RKO (cell line): Measurements from ENCODE around the gene MTCH2.
"Not testable (repeated sequence)": the region's sequence is repeated elsewhere in the genome, so short reads cannot be mapped to it uniquely, and the experiment has no call there.

Experiments used
- DNase-seq: peaks from one replicate; pipeline ENCODE4 v3.0.0-alpha.2; 2016; ENCODE audit warnings: low spot score

MTCH2 gene

GRCh38 chr11:47636331-47636730 is 6.0 kb downstream of the MTCH2 start:
- DNase-seq, result not testable (repeated sequence)

- no peak for DNase-seq
Observed at GRCh38 chr11:47631473-47631872, 10.9 kb downstream of the MTCH2 start.

DNA sequence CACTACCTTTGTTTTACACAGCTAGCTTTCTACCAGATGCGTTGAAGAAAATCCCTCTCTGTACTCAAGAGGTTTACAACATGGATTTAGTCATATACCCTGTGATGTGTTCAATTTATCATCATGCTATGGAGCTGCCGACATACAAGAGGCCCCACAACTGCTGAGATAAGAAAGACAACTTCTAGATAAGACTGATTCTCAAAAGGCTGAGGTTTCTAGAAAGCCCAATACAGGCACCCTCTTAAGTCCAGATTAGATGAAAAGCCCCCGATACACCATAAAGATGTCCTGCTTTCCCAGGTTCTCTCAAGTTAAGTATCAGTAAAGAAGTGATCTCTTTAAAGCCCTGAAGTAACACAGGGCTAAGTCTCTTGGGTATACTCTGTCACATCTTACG is 14.3 kb downstream of the MTCH2 start:
- DNase-seq, result no peak

GRCh38 chr11:47626234-47626633 is 16.1 kb downstream of the MTCH2 start:
- DNase-seq, result no peak

- DNase-seq, result no peak
Observed at GRCh38 chr11:47620836-47621378, 21.5 kb downstream of the MTCH2 start.

GRCh38 chr11:47617417-47617809 is 24.9 kb downstream of the MTCH2 start:
- DNase-seq, result no peak

GRCh38 chr11:47616726-47617416 is 25.5 kb downstream of the MTCH2 start:
- DNase-seq, result peak; percentile 55

- no peak for DNase-seq
Observed at GRCh38 chr11:47615249-47615648, 27.1 kb downstream of the MTCH2 start.

- no peak for DNase-seq
Observed at GRCh38 chr11:47611348-47611794, 31.0 kb downstream of the MTCH2 start.

DNA sequence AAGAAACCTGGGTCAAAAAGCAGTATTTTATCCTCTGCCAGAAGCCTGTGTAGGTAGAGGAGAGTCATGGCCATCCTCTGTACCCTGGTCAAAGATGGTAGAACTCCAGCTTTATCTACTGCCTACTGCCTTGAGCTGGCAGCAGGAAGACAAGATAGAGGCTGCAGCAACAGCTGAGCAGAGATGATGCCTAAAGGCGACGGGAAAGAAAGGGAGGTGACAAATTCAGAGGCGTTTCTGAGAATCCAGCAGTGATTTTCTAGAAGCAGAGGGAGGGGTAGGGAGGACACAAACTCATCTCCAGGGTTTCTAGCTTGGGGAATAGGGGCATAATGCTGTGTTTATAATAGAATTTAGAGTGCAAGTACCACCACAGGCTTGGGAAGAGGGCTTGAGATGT is 32.7 kb downstream of the MTCH2 start:
- DNase-seq, result no peak

DNA sequence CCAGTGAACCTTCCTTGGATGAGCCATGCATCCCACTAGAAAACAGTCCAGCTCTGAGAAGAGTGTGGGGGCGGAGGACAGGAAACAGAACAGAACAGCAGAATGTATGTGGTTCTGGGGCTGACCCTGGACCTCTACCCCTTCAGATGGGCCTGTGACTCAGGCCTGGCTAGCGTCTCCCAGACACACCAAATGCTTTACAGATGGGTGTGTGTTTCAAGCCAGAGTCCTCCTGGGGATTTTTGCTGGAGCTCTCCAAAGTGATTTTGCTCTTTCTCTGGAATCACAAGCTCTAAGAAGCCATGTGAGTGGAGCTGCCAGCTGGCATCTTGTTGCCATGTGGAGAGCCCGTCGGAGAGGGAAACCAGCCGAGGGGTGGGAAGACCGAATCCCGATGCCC is 35.0 kb downstream of the MTCH2 start:
- DNase-seq, result no peak

DNA sequence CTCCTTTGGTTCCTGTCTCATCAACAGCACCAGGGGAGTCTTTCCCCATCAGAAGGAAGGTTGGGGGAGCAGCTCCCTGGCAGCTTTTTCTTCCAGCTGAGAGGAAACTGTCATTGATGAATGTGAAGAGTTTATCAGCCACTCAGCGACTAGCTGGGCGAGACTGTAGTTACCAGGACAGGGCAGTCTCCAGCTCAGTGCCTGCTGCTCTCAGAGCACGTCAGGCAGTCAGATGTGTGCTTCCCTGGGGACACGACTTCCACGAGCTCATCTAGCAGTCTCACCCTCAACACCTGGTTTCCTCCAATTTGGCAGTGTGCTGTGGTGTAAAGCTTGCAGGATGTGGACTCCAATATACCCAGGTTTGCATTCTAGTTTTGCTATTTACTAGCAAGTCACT is 35.6 kb downstream of the MTCH2 start:
- no peak for DNase-seq

DNA sequence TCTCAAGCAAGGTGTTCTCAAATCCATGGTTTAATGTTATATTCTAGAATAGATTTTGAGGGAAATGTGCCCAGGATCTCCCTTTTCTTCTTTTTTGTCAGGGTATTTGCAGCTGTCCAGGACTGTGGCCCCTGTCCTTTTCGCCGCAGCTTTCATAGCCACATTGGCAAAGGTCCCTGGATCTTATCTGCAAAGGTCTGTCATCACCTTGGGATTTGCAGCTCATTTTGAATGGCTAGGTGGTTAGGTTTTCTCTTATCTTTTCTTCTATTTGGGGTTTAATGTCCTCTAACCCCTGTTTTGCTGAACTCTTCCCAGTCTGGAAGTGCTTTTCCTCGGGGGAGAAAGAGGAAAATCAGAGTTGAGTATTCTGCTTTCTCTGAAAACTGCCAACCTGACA is 36.4 kb downstream of the MTCH2 start:
- no peak for DNase-seq

GRCh38 chr11:47603295-47603694 is 39.1 kb downstream of the MTCH2 start:
- DNase-seq, result no peak

GRCh38 chr11:47599902-47600301 is 42.5 kb downstream of the MTCH2 start:
- no peak for DNase-seq

GRCh38 chr11:47595967-47596366 is 46.4 kb downstream of the MTCH2 start:
- DNase-seq, result no peak

- no peak for DNase-seq
Observed at GRCh38 chr11:47595029-47595428, 47.3 kb downstream of the MTCH2 start.

GRCh38 chr11:47593934-47594855 is 48.2 kb downstream of the MTCH2 start, which contains the start of gene C1QTNF4:
Gene C1QTNF4 (minus strand): TSS chr11:47594411. CDS start chr11:47590810, 3,601 bp downstream.
- no peak for DNase-seq

DNA sequence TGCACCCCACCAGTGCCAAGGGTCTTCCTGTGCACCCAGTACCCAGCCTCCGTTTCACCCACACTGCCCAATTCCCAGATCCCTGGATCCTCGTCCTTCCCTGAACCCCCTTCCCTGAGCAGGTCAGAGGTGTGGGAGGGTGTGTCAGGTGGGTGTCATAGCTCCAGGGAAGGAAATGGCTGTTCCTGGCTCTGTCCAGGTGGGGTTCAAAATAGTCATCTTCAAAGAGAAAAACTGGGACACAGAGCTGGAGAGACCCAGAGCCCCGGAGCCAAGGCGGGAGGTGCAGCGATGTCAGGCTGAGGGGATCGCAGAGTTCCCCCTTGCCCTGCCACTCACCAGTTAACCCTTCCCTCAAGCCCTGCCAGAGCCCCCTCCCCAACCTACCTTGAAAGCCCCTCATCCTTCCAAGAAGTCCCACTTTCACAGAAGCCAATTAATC is 48.8 kb downstream of the MTCH2 start:
- no peak for DNase-seq

GRCh38 chr11:47592970-47593369 is 49.4 kb downstream of the MTCH2 start:
- no peak for DNase-seq

- DNase-seq, result no peak
Observed at GRCh38 chr11:47592251-47592650, 50.1 kb downstream of the MTCH2 start.

DNA sequence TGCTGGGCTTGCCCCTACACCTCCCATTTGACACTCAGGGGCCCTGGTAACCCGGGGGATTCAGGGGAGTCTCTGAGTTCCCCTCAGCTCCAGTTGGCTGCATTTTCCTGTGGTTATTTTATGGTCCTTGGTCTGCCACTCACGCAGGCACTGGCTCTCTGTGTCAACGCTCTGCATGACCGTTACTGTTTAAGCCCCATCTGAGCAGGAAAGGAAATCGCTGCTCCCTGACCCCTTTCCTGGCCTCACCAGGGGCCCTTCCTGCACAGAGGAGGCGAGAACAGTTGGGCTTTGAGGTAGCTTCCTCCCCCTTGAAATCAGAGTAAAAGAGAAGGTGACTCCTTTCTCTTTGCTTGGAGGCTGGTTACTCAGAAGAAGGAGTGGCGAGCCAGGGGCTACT is 50.6 kb downstream of the MTCH2 start:
- DNase-seq, result no peak
